Measurements from ENCODE around the gene STK11IP.

DNA sequence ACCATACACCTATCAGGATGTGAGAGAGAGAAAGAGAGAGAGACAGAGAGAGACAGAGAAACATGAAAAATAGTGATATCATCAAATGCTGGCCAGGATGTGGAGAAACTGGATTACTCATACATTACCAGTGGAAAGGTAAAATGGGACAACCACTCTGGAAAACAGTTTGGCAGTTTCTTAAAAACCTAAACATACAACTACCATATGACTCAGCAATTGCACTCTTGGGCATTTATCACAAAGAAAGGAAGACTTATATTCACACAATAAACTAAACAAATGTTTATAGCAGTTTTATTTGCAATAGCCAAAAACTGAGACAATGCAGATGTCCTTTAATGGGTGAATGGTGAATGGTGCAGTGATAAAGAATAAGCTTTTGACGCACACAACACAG lies 58.9 kb downstream of the STK11IP start:
- TF ChIP-seq, protein P1, sequence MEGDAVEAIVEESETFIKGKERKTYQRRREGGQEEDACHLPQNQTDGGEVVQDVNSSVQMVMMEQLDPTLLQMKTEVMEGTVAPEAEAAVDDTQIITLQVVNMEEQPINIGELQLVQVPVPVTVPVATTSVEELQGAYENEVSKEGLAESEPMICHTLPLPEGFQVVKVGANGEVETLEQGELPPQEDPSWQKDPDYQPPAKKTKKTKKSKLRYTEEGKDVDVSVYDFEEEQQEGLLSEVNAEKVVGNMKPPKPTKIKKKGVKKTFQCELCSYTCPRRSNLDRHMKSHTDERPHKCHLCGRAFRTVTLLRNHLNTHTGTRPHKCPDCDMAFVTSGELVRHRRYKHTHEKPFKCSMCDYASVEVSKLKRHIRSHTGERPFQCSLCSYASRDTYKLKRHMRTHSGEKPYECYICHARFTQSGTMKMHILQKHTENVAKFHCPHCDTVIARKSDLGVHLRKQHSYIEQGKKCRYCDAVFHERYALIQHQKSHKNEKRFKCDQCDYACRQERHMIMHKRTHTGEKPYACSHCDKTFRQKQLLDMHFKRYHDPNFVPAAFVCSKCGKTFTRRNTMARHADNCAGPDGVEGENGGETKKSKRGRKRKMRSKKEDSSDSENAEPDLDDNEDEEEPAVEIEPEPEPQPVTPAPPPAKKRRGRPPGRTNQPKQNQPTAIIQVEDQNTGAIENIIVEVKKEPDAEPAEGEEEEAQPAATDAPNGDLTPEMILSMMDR (IDR thresholded peaks at IDR 0.05; ENCODE audit: low read length), result no peak
- TF ChIP-seq EZH2 (optimal IDR thresholded peaks at IDR 0.05; ENCODE audit: low read depth, low read length), result no peak
- no peak for TF ChIP-seq EZH2phosphoT487 (IDR thresholded peaks at IDR 0.05; ENCODE audit: low read length)
